SK-N-MC (cell line): Measurements from ENCODE around the gene AFDN.

Source experiments
- DNase-seq: peaks from one replicate; pipeline ENCODE4 v3.0.0-alpha.2; 2011; ENCODE audit warnings: low read depth, low spot score
- H3K27ac ChIP-seq: fragments of 200-600 bp; sonication (generic); 2 replicates; pipeline ENCODE4 v1.5.1; 2016; ENCODE audit warnings: mixed run types
- H3K36me3 ChIP-seq: fragments of 200-600 bp; sonication (generic); 2 replicates; pipeline ENCODE4 v1.6.1; 2017; ENCODE audit warnings: antibody characterized with exemption, low read length, mixed read lengths; ENCODE audit not compliant: insufficient read depth
- H3K4me3 ChIP-seq: fragments of 200-600 bp; sonication (generic); 2 replicates; pipeline ENCODE4 v1.5.1; 2016
- H3K9ac ChIP-seq: fragments of 200-600 bp; sonication (generic); 2 replicates; pipeline ENCODE4 v1.8.0; 2017; ENCODE audit warnings: mixed run types, mixed read lengths; ENCODE audit not compliant: insufficient read length
- H3K9me3 ChIP-seq: fragments of 200-600 bp; sonication (generic); 2 replicates; pipeline ENCODE4 v1.6.1; 2017; ENCODE audit warnings: low read depth, mild to moderate bottlenecking, antibody characterized with exemption, low read length, moderate library complexity, mixed read lengths
- EZH2 ChIP-seq: fragments of 200-600 bp; sonication (generic); IDR thresholded peaks from one replicate; pipeline ENCODE4 v1.6.1; 2017; ENCODE audit warnings: antibody characterized with exemption
- FOXP2 ChIP-seq: optimal IDR thresholded peaks from 2 replicates; pipeline ENCODE3; 2011; ENCODE audit warnings: mild to moderate bottlenecking, moderate library complexity; ENCODE audit not compliant: insufficient read depth; ENCODE audit errors: extremely low read length, control extremely low read depth
- POLR2AphosphoS5 ChIP-seq: IDR thresholded peaks from 2 replicates; pipeline ENCODE4 v1.6.1; 2012; ENCODE audit warnings: mild to moderate bottlenecking, low read depth, low read length, borderline replicate concordance

AFDN gene

GRCh38 chr6:167826896-167827582 lies at the start of gene AFDN:
Gene AFDN (plus strand): TSS chr6:167826911. CDS start chr6:167827133, 222 bp downstream.
- H3K27ac ChIP-seq: no peak within 1 kb of the TSS
- peak within 1 kb of the TSS; percentile 92 for H3K4me3 ChIP-seq
- peak within 1 kb of the TSS; percentile 78 for H3K9ac ChIP-seq

GRCh38 chr6:167778497-167779128 lies 48.1 kb upstream of the AFDN start:
- no peaks in the 10 kb centered on the region for H3K36me3 ChIP-seq
- DNase-seq: no peak
- H3K27ac ChIP-seq: no peak overlapping the region
- H3K4me3 ChIP-seq: no peak overlapping the region
- no peaks in the 10 kb centered on the region for H3K9me3 ChIP-seq
- TF ChIP-seq FOXP2 (no peak), POLR2AphosphoS5 (no peak), EZH2 (no peak)
- H3K9ac ChIP-seq: no peak overlapping the region

More at GRCh38 chr6:167826896-167827582, at the start of gene AFDN:
- no peak for TF ChIP-seq POLR2AphosphoS5
- no peak for TF ChIP-seq FOXP2
- TF ChIP-seq EZH2: no peak
- H3K9me3 ChIP-seq: no peaks in the 10 kb centered on the region
- H3K36me3 ChIP-seq: no peaks in the 10 kb centered on the region
- no peak for DNase-seq

GRCh38 chr6:167779129-167779992 lies 47.4 kb upstream of the AFDN start:
- no peaks in the 10 kb centered on the region for H3K9me3 ChIP-seq
- TF ChIP-seq POLR2AphosphoS5 (no peak), FOXP2 (no peak), EZH2 (no peak)
- H3K4me3 ChIP-seq: no peak overlapping the region
- no peaks in the 10 kb centered on the region for H3K36me3 ChIP-seq
- H3K27ac ChIP-seq: no peak overlapping the region
- DNase-seq: no peak
- no peak overlapping the region for H3K9ac ChIP-seq

- Histone ChIP-seq H3K4me3 (no peak overlapping the region), H3K36me3 (no peaks in the 10 kb centered on the region), H3K27ac (no peak overlapping the region), H3K9me3 (no peaks in the 10 kb centered on the region), H3K9ac (no peak overlapping the region)
- TF ChIP-seq FOXP2: no peak
- no peak for TF ChIP-seq POLR2AphosphoS5
- TF ChIP-seq EZH2: no peak
- DNase-seq: no peak
Measured at GRCh38 chr6:167779993-167780655, 46.6 kb upstream of the AFDN start.

GRCh38 chr6:167781066-167781767 lies 45.5 kb upstream of the AFDN start:
- no peak for DNase-seq
- H3K9ac ChIP-seq: no peak overlapping the region
- no peaks in the 10 kb centered on the region for H3K9me3 ChIP-seq
- H3K27ac ChIP-seq: no peak overlapping the region
- H3K4me3 ChIP-seq: no peak overlapping the region
- no peaks in the 10 kb centered on the region for H3K36me3 ChIP-seq
- no peak for TF ChIP-seq FOXP2

- TF ChIP-seq EZH2 (no peak), FOXP2 (no peak), POLR2AphosphoS5 (no peak)
- H3K9ac ChIP-seq: no peak overlapping the region
- H3K9me3 ChIP-seq: no peaks in the 10 kb centered on the region
- no peaks in the 10 kb centered on the region for H3K36me3 ChIP-seq
- no peak overlapping the region for H3K4me3 ChIP-seq
- no peak for DNase-seq
- H3K27ac ChIP-seq: no peak overlapping the region
Measured at GRCh38 chr6:167781868-167782267, 44.8 kb upstream of the AFDN start.

- no peaks in the 10 kb centered on the region for H3K9me3 ChIP-seq
- H3K27ac ChIP-seq: peak overlapping the region; percentile 76
- H3K4me3 ChIP-seq: peak overlapping the region; percentile 14; the same call in 1 of the 2 replicates
- H3K9ac ChIP-seq: no peak overlapping the region
- TF ChIP-seq EZH2 (no peak), POLR2AphosphoS5 (peak; percentile 23; the same call in 1 of the 2 replicates), FOXP2 (no peak)
- no peaks in the 10 kb centered on the region for H3K36me3 ChIP-seq
- DNase-seq: no peak
Measured at GRCh38 chr6:167782698-167783517, 43.8 kb upstream of the AFDN start.
